ENCODE data around the gene COL23A1. TPM values are rescaled to one million over a fixed set of nuclear protein-coding genes. Genes with fewer than 3 reads are reported as not detected.

COL23A1 gene
- total and polyA plus RNA-seq, 4 donors = 0.76 to 4.4 (median 1.3) TPM

GRCh38 chr5:178206166-178207101 lies 383.8 kb downstream of the COL23A1 start:
- peak overlapping the region; percentile 82 for H3K4me3 ChIP-seq
- DNase-seq (no peak), ATAC-seq (ENCODE audit: insufficient read depth, low FRiP score) (no peak)
- peak overlapping the region in 1 of 2 donors; percentile 82 for H3K9ac ChIP-seq (ENCODE audit: insufficient read depth in 1 of 2, low read length in 2 of 2)
- 59 to 67% methylated on average over 12 of the region's 12 CpGs for WGBS, 2 donors
- H3K9me3 ChIP-seq (ENCODE audit: control insufficient read depth in 4 of 4, insufficient read depth in 3 of 4, low read length in 3 of 4) = no peaks in the 10 kb centered on the region
- H3K4me1 ChIP-seq (ENCODE audit: control insufficient read depth in 5 of 5, insufficient read depth in 5 of 5, low read length in 5 of 5) = peaks cover 8 to 20% (median 13%) of the 10 kb centered on the region in 5 donors
- no peaks in the 10 kb centered on the region for H3K27me3 ChIP-seq (ENCODE audit: control insufficient read depth in 3 of 3, insufficient read depth in 3 of 3, low read length in 2 of 3)
- H3K36me3 ChIP-seq (ENCODE audit: control insufficient read depth in 4 of 4, insufficient read depth in 4 of 4, low read length in 4 of 4) = peaks cover 16 to 47% (median 41%) of the 10 kb centered on the region in 4 donors
- TF ChIP-seq CTCF (IDR thresholded peaks at IDR 0.05; ENCODE audit: control extremely low read depth, extremely low read depth) = no peak
- H3K27ac ChIP-seq (ENCODE audit: low read depth in 1 of 2, low read length in 1 of 2) = no peak overlapping the region

- Histone ChIP-seq H3K27ac (ENCODE audit: low read depth in 1 of 2, low read length in 1 of 2) (peak overlapping the region; percentile 59 to 95), H3K9me3 (ENCODE audit: control insufficient read depth in 4 of 4, insufficient read depth in 3 of 4, low read length in 3 of 4) (no peaks in the 10 kb centered on the region), H3K4me1 (ENCODE audit: control insufficient read depth in 5 of 5, insufficient read depth in 5 of 5, low read length in 5 of 5) (peaks cover 8 to 20% (median 13%) of the 10 kb centered on the region in 5 donors), H3K4me3 (peak overlapping the region; percentile 82), H3K9ac (ENCODE audit: insufficient read depth in 1 of 2, low read length in 2 of 2) (peak overlapping the region in 1 of 2 donors; percentile 82), H3K27me3 (ENCODE audit: control insufficient read depth in 3 of 3, insufficient read depth in 3 of 3, low read length in 2 of 3) (no peaks in the 10 kb centered on the region), H3K36me3 (ENCODE audit: control insufficient read depth in 4 of 4, insufficient read depth in 4 of 4, low read length in 4 of 4) (peaks cover 15 to 40% (median 35%) of the 10 kb centered on the region in 4 donors)
- 6 to 7% methylated on average over 5 of the region's 5 CpGs for WGBS, 2 donors
- DNase-seq (no peak), ATAC-seq (ENCODE audit: insufficient read depth, low FRiP score) (no peak)
- no peak for TF ChIP-seq CTCF (IDR thresholded peaks at IDR 0.05; ENCODE audit: control extremely low read depth, extremely low read depth)
These were observed 384.5 kb downstream of the COL23A1 start for GRCh38 chr5:178205749-178206047.

- H3K9me3 ChIP-seq (ENCODE audit: control insufficient read depth in 4 of 4, insufficient read depth in 3 of 4, low read length in 3 of 4) = no peaks in the 10 kb centered on the region
- peak; percentile 61 for ATAC-seq (ENCODE audit: insufficient read depth, low FRiP score)
- peak overlapping the region; percentile 92 to 95 for H3K27ac ChIP-seq (ENCODE audit: low read depth in 1 of 2, low read length in 1 of 2)
- peaks cover 8 to 20% (median 13%) of the 10 kb centered on the region in 5 donors for H3K4me1 ChIP-seq (ENCODE audit: control insufficient read depth in 5 of 5, insufficient read depth in 5 of 5, low read length in 5 of 5)
- H3K36me3 ChIP-seq (ENCODE audit: control insufficient read depth in 4 of 4, insufficient read depth in 4 of 4, low read length in 4 of 4) = peaks cover 10 to 34% (median 30%) of the 10 kb centered on the region in 4 donors
- H3K9ac ChIP-seq (ENCODE audit: insufficient read depth in 1 of 2, low read length in 2 of 2) = peak overlapping the region in 1 of 2 donors; percentile 82
- TF ChIP-seq CTCF (IDR thresholded peaks at IDR 0.05; ENCODE audit: control extremely low read depth, extremely low read depth) = no peak
- peak; percentile 78 to 85 (median 82) for DNase-seq
- no peaks in the 10 kb centered on the region for H3K27me3 ChIP-seq (ENCODE audit: control insufficient read depth in 3 of 3, insufficient read depth in 3 of 3, low read length in 2 of 3)
- peak overlapping the region; percentile 82 for H3K4me3 ChIP-seq
- WGBS, 2 donors = 0 to 1% methylated on average over 64 to 90 of the region's 90 CpGs
These were observed 385.1 kb downstream of the COL23A1 start for GRCh38 chr5:178204935-178205748.
